GM13977 (cell line): ENCODE data around the gene C12orf54.
"Not testable (repeated sequence)": the region's sequence is repeated elsewhere in the genome, so short reads cannot be mapped to it uniquely, and the experiment has no call there.

ENCODE experiments used
- DNase-seq: peaks from one replicate; pipeline ENCODE4 v3.0.0; 2012; ENCODE audit warnings: low spot score
- in situ Hi-C: fragments of 300-500 bp; cut with MboI; formaldehyde crosslinking; loops from one replicate; pipeline ENCODE4 v1.12.0; 2022; ENCODE audit warnings: low sequenced_read_pairs, low pct_unique_long_range_greater_than_20kb, mixed read lengths, inconsistent platforms; ENCODE audit not compliant: unreplicated experiment
- TF ChIP-seq, protein P1 (sequence below): IDR thresholded peaks from 2 replicates; pipeline ENCODE4 v1.5.1; 2012; ENCODE audit warnings: mild to moderate bottlenecking, control low read depth; ENCODE audit not compliant: insufficient read depth; ENCODE audit errors: extremely low read depth, missing control alignments

Gene C12orf54

GRCh38 chr12:48451372-48451771, 30.9 kb upstream of the C12orf54 start:
- in situ Hi-C loops, result no loop called here
- TF ChIP-seq, protein P1, sequence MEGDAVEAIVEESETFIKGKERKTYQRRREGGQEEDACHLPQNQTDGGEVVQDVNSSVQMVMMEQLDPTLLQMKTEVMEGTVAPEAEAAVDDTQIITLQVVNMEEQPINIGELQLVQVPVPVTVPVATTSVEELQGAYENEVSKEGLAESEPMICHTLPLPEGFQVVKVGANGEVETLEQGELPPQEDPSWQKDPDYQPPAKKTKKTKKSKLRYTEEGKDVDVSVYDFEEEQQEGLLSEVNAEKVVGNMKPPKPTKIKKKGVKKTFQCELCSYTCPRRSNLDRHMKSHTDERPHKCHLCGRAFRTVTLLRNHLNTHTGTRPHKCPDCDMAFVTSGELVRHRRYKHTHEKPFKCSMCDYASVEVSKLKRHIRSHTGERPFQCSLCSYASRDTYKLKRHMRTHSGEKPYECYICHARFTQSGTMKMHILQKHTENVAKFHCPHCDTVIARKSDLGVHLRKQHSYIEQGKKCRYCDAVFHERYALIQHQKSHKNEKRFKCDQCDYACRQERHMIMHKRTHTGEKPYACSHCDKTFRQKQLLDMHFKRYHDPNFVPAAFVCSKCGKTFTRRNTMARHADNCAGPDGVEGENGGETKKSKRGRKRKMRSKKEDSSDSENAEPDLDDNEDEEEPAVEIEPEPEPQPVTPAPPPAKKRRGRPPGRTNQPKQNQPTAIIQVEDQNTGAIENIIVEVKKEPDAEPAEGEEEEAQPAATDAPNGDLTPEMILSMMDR, result no peak
- no peak for DNase-seq

GRCh38 chr12:48452961-48453360, 29.3 kb upstream of the C12orf54 start:
- DNase-seq, in situ Hi-C loops: not testable (repeated sequence)

DNA sequence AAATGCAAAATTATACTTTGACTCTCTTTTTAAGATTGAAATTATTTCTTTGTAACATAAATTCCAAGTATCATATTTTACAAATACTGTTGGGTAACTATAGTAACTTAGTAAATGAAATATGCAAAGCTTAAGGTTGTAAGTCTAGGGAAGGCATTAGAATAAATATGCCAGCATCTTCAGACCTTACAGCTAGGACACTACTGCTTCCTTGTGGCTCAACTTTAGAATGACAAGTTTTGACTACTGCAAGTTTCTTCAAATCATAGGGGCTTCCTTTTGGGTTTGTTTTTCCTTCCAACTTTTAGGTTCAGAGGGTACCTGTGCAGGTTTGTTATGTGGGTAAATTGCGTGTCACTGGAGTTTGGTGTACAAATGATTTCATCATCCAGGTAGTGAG, 27.6 kb upstream of the C12orf54 start:
- TF ChIP-seq, protein P1, result peak; percentile 31
- DNase-seq, result no peak
- in situ Hi-C loops, result no loop called here

GRCh38 chr12:48455116-48455515, 27.2 kb upstream of the C12orf54 start:
- TF ChIP-seq, protein P1, result no peak
- in situ Hi-C loops, result no loop called here
- DNase-seq, result no peak

- DNase-seq, result no peak
- TF ChIP-seq, protein P1, result no peak
- in situ Hi-C loops, result no loop called here
Measured at GRCh38 chr12:48459259-48459658, 23.0 kb upstream of the C12orf54 start.

- DNase-seq, result not testable (repeated sequence)
Measured at GRCh38 chr12:48469027-48469426, 13.3 kb upstream of the C12orf54 start.

DNA sequence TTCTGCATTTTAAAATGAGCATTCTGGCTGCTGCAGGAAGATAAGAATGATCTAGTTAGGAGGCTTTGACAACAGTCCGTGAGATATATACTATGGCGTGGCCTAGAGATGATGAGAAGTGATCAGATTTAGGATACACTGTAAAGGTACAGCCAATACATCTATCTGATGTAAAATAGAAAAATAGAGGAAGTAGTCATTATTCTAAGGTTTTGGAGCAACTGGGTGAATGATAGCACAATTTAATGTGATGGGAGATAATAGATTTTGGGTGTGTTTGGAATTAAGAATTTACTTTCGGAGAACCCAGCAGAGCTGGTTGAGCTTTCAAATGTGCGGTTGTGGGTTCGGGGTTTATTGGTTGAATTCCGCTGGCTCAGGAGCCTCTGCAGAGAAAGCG, 10.0 kb upstream of the C12orf54 start, which contains the start of gene ANP32D:
TSS of gene ANP32D (plus strand) at position 301 of the 400 bp plus-strand sequence. CDS start 106 bp downstream, outside the sequence.
- DNase-seq, result no peak
- in situ Hi-C loops, result no loop called here
- TF ChIP-seq, protein P1, result no peak

More at GRCh38 chr12:48469027-48469426, 13.3 kb upstream of the C12orf54 start:
- in situ Hi-C loops, result not testable (repeated sequence)

- TF ChIP-seq, protein P1, result no peak
- in situ Hi-C loops, result no loop called here
- no peak for DNase-seq
Measured at GRCh38 chr12:48473061-48473460, 9.2 kb upstream of the C12orf54 start.

DNA sequence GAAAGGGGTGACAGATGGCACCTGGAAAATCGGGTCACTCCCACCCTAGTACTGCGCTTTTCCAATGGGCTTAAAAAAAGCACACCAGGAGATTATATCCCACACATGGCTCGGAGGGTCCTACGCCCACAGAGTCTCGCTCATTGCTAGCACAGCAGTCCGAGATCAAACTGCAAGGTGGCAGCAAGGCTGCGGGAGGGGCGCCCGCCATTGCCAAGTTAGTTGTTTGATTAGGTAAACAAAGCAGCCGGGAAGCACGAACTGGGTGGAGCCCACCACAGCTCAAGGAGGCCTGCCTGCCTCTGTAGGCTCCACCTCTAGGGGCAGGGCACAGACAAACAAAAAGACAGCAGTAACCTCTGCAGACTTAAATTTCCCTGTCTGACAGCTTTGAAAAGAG, 7.8 kb upstream of the C12orf54 start:
- in situ Hi-C loops, result not testable (repeated sequence)

More for the DNA sequence above, 7.8 kb upstream of the C12orf54 start:
- not testable (repeated sequence) for DNase-seq
